ENCODE measurements around the gene RAPGEF4.
"Not testable (repeated sequence)": the region's sequence is repeated elsewhere in the genome, so short reads cannot be mapped to it uniquely, and the experiment has no call there.

Gene RAPGEF4

GRCh38 chr2:172726172-172726735 lies 9.4 kb upstream of the RAPGEF4 start:
- no peak for DNase-seq

GRCh38 chr2:172730411-172730810 lies 5.2 kb upstream of the RAPGEF4 start:
- no peak for DNase-seq

GRCh38 chr2:172734711-172735581 lies 699 bp upstream of the RAPGEF4 start:
- DNase-seq: no peak

GRCh38 chr2:172736424-172737174 lies 954 bp downstream of the RAPGEF4 start:
- no peak for DNase-seq

- DNase-seq: no peak
Measured at GRCh38 chr2:172739661-172740266, 4.1 kb downstream of the RAPGEF4 start.

GRCh38 chr2:172740856-172741255 lies 5.2 kb downstream of the RAPGEF4 start:
- no peak for DNase-seq

- no peak for DNase-seq
Measured at GRCh38 chr2:172742931-172743540, 7.4 kb downstream of the RAPGEF4 start.

GRCh38 chr2:172743898-172744297 lies 8.3 kb downstream of the RAPGEF4 start:
- no peak for DNase-seq

- DNase-seq: no peak
Measured at GRCh38 chr2:172745636-172746035, 10.0 kb downstream of the RAPGEF4 start.

GRCh38 chr2:172748543-172748942 lies 12.9 kb downstream of the RAPGEF4 start:
- not testable (repeated sequence) for DNase-seq

GRCh38 chr2:172749388-172749787 lies 13.7 kb downstream of the RAPGEF4 start:
- DNase-seq: no peak

- DNase-seq: no peak
Measured at GRCh38 chr2:172751564-172751963, 15.9 kb downstream of the RAPGEF4 start.

GRCh38 chr2:172753610-172754009 lies 18.0 kb downstream of the RAPGEF4 start:
- DNase-seq: no peak

- no peak for DNase-seq
Measured at GRCh38 chr2:172759441-172759840, 23.8 kb downstream of the RAPGEF4 start.

GRCh38 chr2:172761306-172761705 lies 25.7 kb downstream of the RAPGEF4 start:
- no peak for DNase-seq

GRCh38 chr2:172762574-172762973 lies 26.9 kb downstream of the RAPGEF4 start:
- no peak for DNase-seq

GRCh38 chr2:172763079-172763478 lies 27.4 kb downstream of the RAPGEF4 start:
- no peak for DNase-seq

- DNase-seq: no peak
Measured at GRCh38 chr2:172765662-172766061, 30.0 kb downstream of the RAPGEF4 start.

- DNase-seq: no peak
Measured at GRCh38 chr2:172768401-172768800, 32.8 kb downstream of the RAPGEF4 start.

- no peak for DNase-seq
Measured at GRCh38 chr2:172769879-172770278, 34.2 kb downstream of the RAPGEF4 start.

GRCh38 chr2:172770887-172771286 lies 35.2 kb downstream of the RAPGEF4 start:
- no peak for DNase-seq

- no peak for DNase-seq
Measured at GRCh38 chr2:172772633-172773032, 37.0 kb downstream of the RAPGEF4 start.

- DNase-seq: no peak
Measured at GRCh38 chr2:172774302-172774701, 38.7 kb downstream of the RAPGEF4 start.
